K562 (cell line): ENCODE data around the gene HDAC3. TPM values are rescaled to one million over a fixed set of nuclear protein-coding genes. Genes with fewer than 3 reads are reported as not detected.

ENCODE experiments used
- CEBPZ ChIP-seq: fragments of 150-350 bp; IDR thresholded peaks from 2 replicates; pipeline ENCODE4 v1.6.1; 2014; ENCODE audit warnings: low read depth, mild to moderate bottlenecking, low read length, borderline replicate concordance
- EP300 ChIP-seq: IDR thresholded peaks from 2 replicates; pipeline ENCODE4 v1.6.1; 2012; ENCODE audit warnings: low read length, improper control_type of control experiment
- NFRKB ChIP-seq: fragments of 450-650 bp; IDR thresholded peaks from 2 replicates; pipeline ENCODE4 v1.6.1; 2016; ENCODE audit warnings: low read depth
- PHF20 ChIP-seq: fragments of 450-650 bp; IDR thresholded peaks from 2 replicates; pipeline ENCODE4 v1.6.1; 2018; ENCODE audit not compliant: partially characterized antibody
- TAF7 ChIP-seq: fragments of 450-650 bp; IDR thresholded peaks from 2 replicates; pipeline ENCODE4 v1.6.1; 2016; ENCODE audit warnings: missing genetic modification characterization, missing compliant biosample characterization
- ZNF318 ChIP-seq, 2 experiments: fragments of 450-650 bp; IDR thresholded peaks; 2 replicates each; pipeline ENCODE4 v1.6.1; 2016; ENCODE audit warnings: mild to moderate bottlenecking in 2 of 2, borderline replicate concordance in 1 of 2, low read depth in 1 of 2, moderate library complexity in 1 of 2
- ZNF398 ChIP-seq: fragments of 250-450 bp; sonication (Bioruptor Pico); IDR thresholded peaks from 2 replicates; pipeline ENCODE4 v1.8.0; 2021; ENCODE audit warnings: moderate library complexity, mild to moderate bottlenecking, inconsistent platforms
- ZNF785 ChIP-seq: fragments of 250-450 bp; sonication (Bioruptor Pico); IDR thresholded peaks from 2 replicates; pipeline ENCODE4 v1.4.0; 2020; ENCODE audit warnings: mild to moderate bottlenecking
- polyA plus RNA-seq, 8 experiments: library from polyadenylated mRNA; depleted of rRNA in 4 of 8; stranded (reverse) in 5 of 8; unstranded in 3 of 8; fragments of >200 nt; fragmentation: Nextera tagmentation in 2 of 8; fragmentation: Illumina TruSeq in 1 of 8; extraction: Ambion mirVana in 2 of 8; extraction: Trizol in 1 of 8; gene quantifications; 2 replicates each; pipeline versions ENCODE4 v1.2.1 to v1.2.3, GENCODE V29; 2011 to 2014; ENCODE audit warnings: inconsistent platforms in 1 of 8, missing spikeins in 1 of 8
- total RNA-seq, 7 experiments: library from RNA; depleted of rRNA in 6 of 7; stranded (reverse); fragments of >200 nt in 6 of 7; fragmentation: Illumina TruSeq in 2 of 7; extraction: Trizol in 2 of 7; gene quantifications; 2 replicates each; pipeline versions ENCODE4 v1.2.1 to v1.2.3, GENCODE V29; 2011 to 2021; ENCODE audit warnings: low replicate concordance in 1 of 7

HDAC3 gene
- total and polyA plus RNA-seq, 9 of the 15 experiments (the other 6 are each of a cell fraction or from before 2014, with no cell fraction given), result 89.7 to 191 (median 119) TPM

GRCh38 chr5:141657937-141658545, 21.4 kb upstream of the HDAC3 start (continued):
- TF ChIP-seq ZNF398 (CRISPR knock-in tag) (no peak), ZNF318 (IDR thresholded peaks at IDR 0.05; ENCODE audit: borderline replicate concordance in 1 of 2, low read depth in 1 of 2) (peak in 1 of 2 experiments; percentile 27; a peak in 1 of 4 replicates), TAF7 (tag) (no peak), EP300 (peak; percentile 29; the same call in 1 of the 2 replicates), NFRKB (peak; percentile 32; the same call in 1 of the 2 replicates), ZNF785 (CRISPR knock-in tag) (no peak), CEBPZ (no peak), PHF20 (peak; percentile 67)
